Astrocyte (in vitro differentiated cells and primary cell): ENCODE data around the gene SBF1.

Source experiments
- EZH2 ChIP-seq: IDR thresholded peaks from 2 replicates; pipeline ENCODE4 v1.6.1; 2012; ENCODE audit warnings: mild to moderate bottlenecking, low read length, inconsistent platforms; ENCODE audit not compliant: insufficient read depth
- TF ChIP-seq, protein P1 (sequence below): IDR thresholded peaks from 2 replicates; pipeline ENCODE4 v1.5.1; 2011; ENCODE audit warnings: low read depth, mild to moderate bottlenecking, inconsistent platforms, low read length, moderate library complexity; ENCODE audit not compliant: insufficient read depth

DNA sequence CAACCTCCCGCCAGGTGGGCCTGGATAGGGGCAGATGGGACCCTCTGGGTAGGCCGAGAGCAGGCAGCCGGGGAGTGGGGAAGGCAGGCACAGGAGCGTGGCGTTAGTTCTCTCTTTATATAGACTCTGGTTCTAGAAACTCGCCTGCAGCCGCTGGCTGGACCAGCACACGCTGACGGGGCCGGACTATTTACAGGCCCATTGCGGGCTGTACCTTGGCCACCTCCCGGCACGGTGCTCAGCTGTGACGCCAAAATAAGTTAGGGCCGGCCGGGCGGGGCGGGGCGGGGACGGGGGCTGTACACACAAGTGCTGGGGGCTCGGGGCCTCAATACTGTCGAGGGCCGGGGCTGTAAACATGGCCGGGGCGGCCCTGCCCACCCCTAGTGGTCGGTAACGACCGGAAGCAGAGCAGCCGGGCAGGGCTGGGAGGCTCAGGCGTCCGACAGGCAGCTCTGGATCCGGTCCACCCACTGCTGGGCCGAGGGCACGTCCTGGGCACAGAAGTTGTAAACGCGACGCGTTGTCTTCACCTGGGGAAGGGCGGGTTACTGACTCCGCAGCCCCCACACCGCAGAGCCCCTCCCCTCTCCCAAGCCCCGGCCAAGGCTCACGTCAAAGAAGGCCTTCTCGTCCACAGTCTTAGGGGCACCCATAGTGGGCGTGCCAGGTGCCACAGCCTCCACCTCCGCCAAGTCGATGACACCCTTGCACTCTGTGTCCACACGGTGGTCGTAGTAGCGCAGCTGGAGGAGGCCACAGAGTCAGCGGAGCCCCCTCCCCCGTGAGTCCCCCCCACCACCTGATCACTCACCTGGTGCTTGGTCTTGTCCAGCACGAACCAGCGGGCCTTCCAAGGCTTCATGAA is 27.9 kb downstream of the SBF1 start:
- TF ChIP-seq, protein P1, sequence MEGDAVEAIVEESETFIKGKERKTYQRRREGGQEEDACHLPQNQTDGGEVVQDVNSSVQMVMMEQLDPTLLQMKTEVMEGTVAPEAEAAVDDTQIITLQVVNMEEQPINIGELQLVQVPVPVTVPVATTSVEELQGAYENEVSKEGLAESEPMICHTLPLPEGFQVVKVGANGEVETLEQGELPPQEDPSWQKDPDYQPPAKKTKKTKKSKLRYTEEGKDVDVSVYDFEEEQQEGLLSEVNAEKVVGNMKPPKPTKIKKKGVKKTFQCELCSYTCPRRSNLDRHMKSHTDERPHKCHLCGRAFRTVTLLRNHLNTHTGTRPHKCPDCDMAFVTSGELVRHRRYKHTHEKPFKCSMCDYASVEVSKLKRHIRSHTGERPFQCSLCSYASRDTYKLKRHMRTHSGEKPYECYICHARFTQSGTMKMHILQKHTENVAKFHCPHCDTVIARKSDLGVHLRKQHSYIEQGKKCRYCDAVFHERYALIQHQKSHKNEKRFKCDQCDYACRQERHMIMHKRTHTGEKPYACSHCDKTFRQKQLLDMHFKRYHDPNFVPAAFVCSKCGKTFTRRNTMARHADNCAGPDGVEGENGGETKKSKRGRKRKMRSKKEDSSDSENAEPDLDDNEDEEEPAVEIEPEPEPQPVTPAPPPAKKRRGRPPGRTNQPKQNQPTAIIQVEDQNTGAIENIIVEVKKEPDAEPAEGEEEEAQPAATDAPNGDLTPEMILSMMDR, result no peak
- TF ChIP-seq EZH2, result no peak
